ENCODE measurements around the gene GLI3.

GLI3 gene

DNA sequence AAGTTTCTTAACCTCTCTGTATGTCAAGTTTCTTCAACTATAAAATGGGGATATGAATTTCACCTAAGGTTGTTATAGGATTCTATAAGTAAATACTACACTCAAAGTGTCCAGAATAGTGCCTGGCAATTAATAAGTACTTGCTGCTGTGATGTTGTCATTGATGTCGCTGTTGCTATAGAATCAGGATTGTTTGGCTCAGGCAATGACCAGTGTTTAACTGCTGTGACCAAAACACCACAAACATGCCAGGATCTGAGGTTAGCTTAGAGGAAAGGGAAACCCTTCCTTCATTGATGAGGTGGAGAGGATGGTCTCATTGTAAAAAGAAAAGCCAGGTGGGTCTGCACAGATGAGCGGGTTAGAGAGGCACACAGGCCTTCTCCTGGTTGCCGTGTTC lies 311.1 kb downstream of the GLI3 start:
- Histone ChIP-seq H3K9me3 (ENCODE audit: severe bottlenecking) (no peaks in the 10 kb centered on the region), H3K4me3 (ENCODE audit: severe bottlenecking) (no peak overlapping the region), H3K4me1 (ENCODE audit: insufficient read depth, poor library complexity, severe bottlenecking) (no peaks in the 10 kb centered on the region), H3K27me3 (ENCODE audit: insufficient read depth, poor library complexity, severe bottlenecking) (no peaks in the 10 kb centered on the region), H3K36me3 (ENCODE audit: low read depth) (no peaks in the 10 kb centered on the region), H3K27ac (ENCODE audit: poor library complexity, severe bottlenecking) (no peak overlapping the region)
- TF ChIP-seq CTCF (IDR thresholded peaks at IDR 0.05; ENCODE audit: poor library complexity, severe bottlenecking): no peak
- ATAC-seq (ENCODE audit: low read depth) (no peak), DNase-seq (ENCODE audit: low spot score) (no peak)

DNA sequence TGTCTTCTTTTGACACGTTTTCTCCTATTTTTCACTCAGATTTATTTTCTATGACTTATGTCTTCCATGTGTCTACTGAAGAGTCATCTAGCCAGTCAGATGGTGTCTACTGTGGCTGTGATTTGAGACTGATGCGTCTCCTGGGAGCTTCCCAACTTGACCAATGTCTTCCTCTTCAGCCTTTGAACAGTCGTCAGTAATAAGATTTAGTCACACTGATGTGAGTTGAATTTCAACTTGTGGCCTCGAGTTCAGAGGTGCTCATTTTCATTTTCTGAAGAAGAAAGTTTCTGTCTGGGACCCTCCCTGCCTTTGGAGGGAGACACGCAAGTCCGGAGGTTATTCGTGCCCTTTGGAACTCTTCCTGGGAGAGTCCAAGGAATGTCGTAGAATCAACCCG lies 312.2 kb downstream of the GLI3 start:
- no peak for TF ChIP-seq CTCF (IDR thresholded peaks at IDR 0.05; ENCODE audit: poor library complexity, severe bottlenecking)

GRCh38 chr7:41922373-41922772 lies 314.6 kb downstream of the GLI3 start:
- no peak overlapping the region for H3K27ac ChIP-seq (ENCODE audit: poor library complexity, severe bottlenecking)
- ATAC-seq (ENCODE audit: low read depth) (no peak), DNase-seq (ENCODE audit: low spot score) (no peak)
- no peaks in the 10 kb centered on the region for H3K36me3 ChIP-seq (ENCODE audit: low read depth)
- no peaks in the 10 kb centered on the region for H3K4me1 ChIP-seq (ENCODE audit: insufficient read depth, poor library complexity, severe bottlenecking)
- TF ChIP-seq CTCF (IDR thresholded peaks at IDR 0.05; ENCODE audit: poor library complexity, severe bottlenecking): no peak
- H3K27me3 ChIP-seq (ENCODE audit: insufficient read depth, poor library complexity, severe bottlenecking): no peaks in the 10 kb centered on the region
- H3K9me3 ChIP-seq (ENCODE audit: severe bottlenecking): no peaks in the 10 kb centered on the region
- no peak overlapping the region for H3K4me3 ChIP-seq (ENCODE audit: severe bottlenecking)

More for the DNA sequence above, 312.2 kb downstream of the GLI3 start:
- Histone ChIP-seq H3K27me3 (ENCODE audit: insufficient read depth, poor library complexity, severe bottlenecking) (no peaks in the 10 kb centered on the region), H3K27ac (ENCODE audit: poor library complexity, severe bottlenecking) (no peak overlapping the region), H3K36me3 (ENCODE audit: low read depth) (no peaks in the 10 kb centered on the region), H3K4me3 (ENCODE audit: severe bottlenecking) (no peak overlapping the region), H3K4me1 (ENCODE audit: insufficient read depth, poor library complexity, severe bottlenecking) (no peaks in the 10 kb centered on the region), H3K9me3 (ENCODE audit: severe bottlenecking) (no peaks in the 10 kb centered on the region)
- ATAC-seq (ENCODE audit: low read depth) (no peak), DNase-seq (ENCODE audit: low spot score) (no peak)

DNA sequence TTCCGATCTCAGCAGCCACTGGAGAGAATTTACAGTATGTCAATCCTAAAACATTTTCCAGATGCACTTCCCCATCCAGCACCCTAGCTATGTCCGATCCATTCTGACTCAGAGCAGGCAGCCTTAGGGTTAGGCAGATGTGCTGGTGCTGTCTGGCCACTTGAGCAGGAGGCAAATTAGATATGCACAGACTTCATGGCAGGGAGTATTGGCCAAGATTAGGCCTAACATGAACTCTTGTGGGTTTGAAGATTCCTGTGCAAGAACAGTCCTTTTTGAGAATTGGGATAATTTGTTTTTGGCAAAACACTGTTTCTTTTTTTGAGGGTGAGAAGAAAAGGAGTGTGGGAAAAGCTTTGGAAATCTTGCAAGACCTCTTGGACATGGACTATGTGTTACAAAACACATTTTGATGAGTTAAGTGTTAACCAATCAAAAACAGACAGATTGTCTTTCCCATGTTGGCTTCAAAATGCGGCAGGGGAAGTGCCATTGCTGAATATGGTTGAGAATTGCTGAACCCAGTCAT lies 315.5 kb downstream of the GLI3 start:
- TF ChIP-seq CTCF (IDR thresholded peaks at IDR 0.05; ENCODE audit: poor library complexity, severe bottlenecking): no peak
- Histone ChIP-seq H3K9me3 (ENCODE audit: severe bottlenecking) (no peaks in the 10 kb centered on the region), H3K36me3 (ENCODE audit: low read depth) (no peaks in the 10 kb centered on the region), H3K27ac (ENCODE audit: poor library complexity, severe bottlenecking) (no peak overlapping the region), H3K4me1 (ENCODE audit: insufficient read depth, poor library complexity, severe bottlenecking) (peaks cover 5% of the 10 kb centered on the region), H3K27me3 (ENCODE audit: insufficient read depth, poor library complexity, severe bottlenecking) (no peaks in the 10 kb centered on the region), H3K4me3 (ENCODE audit: severe bottlenecking) (no peak overlapping the region)
- DNase-seq (ENCODE audit: low spot score): no peak
- ATAC-seq (ENCODE audit: low read depth): no peak

GRCh38 chr7:41918597-41918996 lies 318.4 kb downstream of the GLI3 start:
- ATAC-seq (ENCODE audit: low read depth) (no peak), DNase-seq (ENCODE audit: low spot score) (no peak)
- no peak for TF ChIP-seq CTCF (IDR thresholded peaks at IDR 0.05; ENCODE audit: poor library complexity, severe bottlenecking)
- Histone ChIP-seq H3K36me3 (ENCODE audit: low read depth) (no peaks in the 10 kb centered on the region), H3K27me3 (ENCODE audit: insufficient read depth, poor library complexity, severe bottlenecking) (no peaks in the 10 kb centered on the region), H3K4me1 (ENCODE audit: insufficient read depth, poor library complexity, severe bottlenecking) (peaks cover 18% of the 10 kb centered on the region), H3K4me3 (ENCODE audit: severe bottlenecking) (no peak overlapping the region), H3K27ac (ENCODE audit: poor library complexity, severe bottlenecking) (no peak overlapping the region), H3K9me3 (ENCODE audit: severe bottlenecking) (no peaks in the 10 kb centered on the region)

Measured in RWPE2 (cell line).